ENCODE measurements around the gene TBL1X.

GRCh38 chrX:9578083-9578779, 113.4 kb downstream of the TBL1X start:
- TF ChIP-seq POLR2A (IDR thresholded peaks at IDR 0.05; ENCODE audit: low read length) (no peak), GATA1 (IDR thresholded peaks at IDR 0.05; ENCODE audit: low read depth, low read length) (no peak)
